ENCODE data around the gene LRRC43.

Gene LRRC43

GRCh38 chr12:122182887-122183587, at the start of gene LRRC43:
LRRC43 (plus strand) TSS chr12:122183123; CDS start chr12:122183145, 22 bp downstream.
- peak; percentile 15 for DNase-seq (ENCODE audit: low read depth)

DNA sequence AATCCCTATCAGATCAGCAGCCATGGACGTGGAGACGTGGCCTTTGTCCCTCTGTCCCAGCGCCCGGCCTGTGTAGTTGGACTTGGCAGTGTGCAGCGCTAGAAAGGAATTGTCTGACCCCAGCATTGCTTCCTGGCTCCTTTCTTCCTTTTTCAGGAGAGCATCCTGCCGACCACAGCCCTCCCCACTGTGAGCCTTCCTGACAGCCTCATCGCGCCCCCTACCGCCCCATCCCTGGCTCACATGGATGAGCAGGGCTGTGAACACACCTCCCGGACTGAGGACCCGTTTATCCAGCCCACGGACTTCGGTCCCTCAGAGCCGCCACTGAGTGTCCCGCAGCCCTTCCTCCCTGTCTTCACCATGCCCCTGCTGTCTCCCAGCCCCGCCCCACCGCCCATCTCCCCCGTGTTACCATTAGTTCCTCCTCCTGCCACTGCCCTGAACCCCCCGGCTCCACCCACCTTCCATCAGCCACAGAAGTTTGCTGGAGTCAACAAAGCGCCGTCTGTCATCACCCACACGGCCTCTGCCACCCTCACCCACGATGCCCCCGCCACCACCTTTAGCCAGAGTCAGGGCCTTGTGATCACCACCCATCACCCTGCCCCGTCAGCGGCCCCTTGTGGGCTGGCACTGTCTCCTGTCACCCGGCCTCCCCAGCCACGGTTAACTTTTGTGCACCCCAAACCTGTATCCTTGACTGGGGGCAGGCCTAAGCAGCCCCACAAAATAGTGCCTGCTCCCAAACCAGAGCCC, 49.6 kb upstream of the LRRC43 start:
- DNase-seq (ENCODE audit: low read depth), result no peak

- no peak for DNase-seq (ENCODE audit: low read depth)
These were observed 47.4 kb upstream of the LRRC43 start for GRCh38 chr12:122135437-122136031.

DNA sequence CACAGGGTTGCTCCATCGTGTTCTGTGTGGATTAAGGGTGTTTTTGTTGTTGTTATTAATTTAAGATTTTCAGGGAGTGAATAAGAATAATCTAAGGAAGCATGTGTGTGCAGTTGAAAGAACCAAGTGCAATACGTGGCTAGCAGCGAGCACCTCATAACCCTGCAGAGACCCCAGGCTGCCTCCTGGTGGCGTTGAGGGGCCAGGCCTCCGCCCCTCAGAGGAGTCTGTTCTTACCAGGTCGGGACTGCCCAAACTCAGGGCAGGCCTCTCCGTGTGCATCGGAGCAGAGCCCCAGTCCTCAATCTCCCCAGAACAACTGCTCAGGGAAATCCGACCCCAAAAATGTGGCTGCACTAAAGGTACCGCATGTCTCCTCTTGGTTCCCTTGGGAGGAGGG, 45.7 kb upstream of the LRRC43 start:
- DNase-seq (ENCODE audit: low read depth), result no peak

DNA sequence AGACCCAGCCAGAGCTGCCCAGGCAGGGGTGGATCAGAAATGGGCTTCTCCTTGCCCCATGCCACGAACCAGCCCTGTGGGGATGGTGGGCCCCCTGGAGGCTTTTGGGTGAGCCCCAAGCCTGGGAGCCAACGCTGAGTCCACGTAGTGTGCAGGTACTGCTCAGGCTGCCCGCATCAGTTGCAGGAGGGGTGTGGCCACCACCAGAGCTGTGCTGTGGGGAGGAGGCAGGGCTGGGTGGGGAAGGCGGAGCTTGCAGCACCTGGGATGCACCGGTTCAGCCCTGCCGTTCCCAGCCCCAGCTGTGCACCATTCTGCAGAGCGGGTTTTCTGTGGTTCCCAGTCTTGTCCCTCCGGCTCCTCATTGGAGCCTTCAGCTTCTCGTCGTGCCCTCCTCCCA, 45.2 kb upstream of the LRRC43 start:
- DNase-seq (ENCODE audit: low read depth), result no peak

GRCh38 chr12:122138181-122138580, 44.7 kb upstream of the LRRC43 start:
- DNase-seq (ENCODE audit: low read depth), result no peak

DNA sequence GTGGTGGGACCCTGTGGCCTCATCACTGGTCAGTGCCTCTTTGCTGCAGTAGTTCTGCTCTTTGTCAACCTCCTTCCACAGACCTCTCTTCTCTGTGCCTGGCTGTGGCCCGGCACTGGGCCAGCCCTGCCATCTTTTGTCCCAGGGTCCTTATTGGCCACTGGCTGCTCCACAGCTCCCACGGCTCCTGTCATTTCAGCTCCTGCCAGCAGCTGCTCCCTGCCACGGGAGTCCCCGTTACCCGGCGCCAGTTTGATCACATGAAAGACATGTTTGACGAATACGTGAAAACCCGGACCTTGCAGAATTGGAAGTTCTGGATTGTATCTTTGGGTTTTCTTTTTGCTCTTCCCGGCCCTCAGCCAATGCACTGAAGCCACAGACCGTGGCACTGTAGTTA, 44.3 kb upstream of the LRRC43 start:
- no peak for DNase-seq (ENCODE audit: low read depth)

- no peak for DNase-seq (ENCODE audit: low read depth)
These were observed 43.7 kb upstream of the LRRC43 start for GRCh38 chr12:122139266-122139665.

DNA sequence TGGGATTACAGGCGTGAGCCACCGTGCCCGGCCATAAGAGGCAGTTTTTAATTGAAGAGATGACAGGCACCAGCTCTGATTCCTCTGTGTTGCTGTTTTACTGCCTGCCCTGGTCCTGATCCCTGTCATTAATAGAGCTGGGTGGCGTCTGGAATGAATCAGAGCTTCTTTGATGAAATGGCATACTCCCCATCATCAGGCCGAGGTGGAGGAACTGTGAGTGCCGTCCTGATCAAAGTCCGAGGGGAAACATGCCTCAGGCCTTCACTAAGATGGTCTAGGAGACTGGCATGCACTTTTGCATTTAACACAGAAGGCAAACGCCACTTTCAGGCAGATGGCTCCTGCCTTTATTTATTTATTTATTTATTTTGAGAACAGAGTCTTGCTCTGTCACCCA, 43.0 kb upstream of the LRRC43 start:
- DNase-seq (ENCODE audit: low read depth), result no peak

DNA sequence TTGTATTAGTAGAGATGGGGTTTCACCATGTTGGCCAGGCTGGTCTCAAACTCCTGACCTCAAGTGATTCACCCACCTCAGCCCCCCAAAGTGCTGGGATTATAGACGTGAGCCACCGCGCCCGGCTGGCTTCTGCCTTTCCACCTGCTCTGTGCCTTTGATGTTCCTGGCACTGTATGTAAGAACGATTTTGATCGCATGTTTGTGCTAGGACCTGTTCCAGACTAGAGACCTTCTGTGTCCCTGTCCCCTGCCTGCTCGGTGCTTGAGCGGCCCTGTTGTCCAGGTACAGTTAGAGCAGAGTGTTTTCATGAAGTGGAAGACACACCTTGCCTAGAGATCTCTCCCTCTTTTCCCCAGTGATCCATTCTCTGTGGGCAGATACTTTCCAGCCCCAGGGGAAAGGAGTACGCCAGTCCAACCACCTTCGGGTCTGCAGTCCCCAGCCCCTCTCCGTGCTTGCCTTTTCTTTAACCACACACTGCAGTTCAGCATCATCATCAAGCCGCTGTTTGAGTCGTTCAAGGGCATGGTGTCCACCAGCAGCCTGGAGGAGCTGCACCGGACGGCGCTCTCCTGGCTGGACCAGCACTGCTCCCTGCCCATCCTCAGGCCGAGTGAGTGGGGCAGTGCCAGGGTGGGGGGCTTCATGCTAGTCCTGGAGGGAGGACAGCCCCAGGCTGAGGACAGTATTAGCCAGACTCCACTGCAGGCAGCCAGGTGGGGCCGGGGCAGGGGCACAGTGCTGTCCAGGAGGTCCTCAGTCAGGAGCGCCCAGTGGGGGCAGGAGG, 42.3 kb upstream of the LRRC43 start:
- no peak for DNase-seq (ENCODE audit: low read depth)

DNA sequence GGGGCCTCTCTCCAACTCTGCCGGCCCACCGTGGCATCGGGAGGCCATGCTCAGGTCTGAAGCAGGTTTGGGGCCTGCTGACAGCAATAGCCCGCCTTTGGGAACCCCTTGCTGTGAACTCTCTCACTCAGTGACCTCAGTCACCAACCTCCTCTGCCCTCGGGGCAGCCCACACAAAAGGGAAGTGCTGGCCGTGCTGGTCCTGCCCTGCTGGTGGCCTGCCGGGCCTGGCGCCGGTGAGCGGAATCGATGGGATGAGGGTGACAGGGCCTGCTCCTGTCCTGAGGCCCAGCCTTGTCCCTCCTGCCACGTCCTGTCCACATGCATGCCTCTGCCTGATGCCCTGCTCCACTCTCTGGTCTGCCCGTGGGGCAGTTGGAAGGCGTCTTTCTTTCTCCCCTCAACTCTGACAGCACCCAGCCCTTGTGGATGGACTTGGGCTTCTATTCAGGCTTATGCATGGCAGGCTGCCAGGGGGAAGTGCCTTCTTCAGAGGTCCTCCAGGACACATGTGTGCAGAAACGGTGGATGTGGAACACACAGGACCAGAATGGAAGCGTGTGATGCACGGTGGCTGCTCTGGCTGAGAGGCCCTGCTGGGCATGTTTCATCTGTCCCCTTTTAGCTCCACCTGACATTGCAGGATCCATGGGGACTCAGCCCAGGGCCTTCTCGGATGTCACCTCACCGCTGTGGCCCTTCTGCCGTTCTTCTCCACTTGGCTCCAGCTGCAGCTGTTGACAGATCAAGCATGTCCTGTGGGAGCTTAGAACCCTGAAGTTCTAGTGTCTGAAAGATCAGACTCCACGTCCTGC, 40.8 kb upstream of the LRRC43 start:
- no peak for DNase-seq (ENCODE audit: low read depth)

GRCh38 chr12:122142857-122143256, 40.1 kb upstream of the LRRC43 start:
- DNase-seq (ENCODE audit: low read depth), result no peak

DNA sequence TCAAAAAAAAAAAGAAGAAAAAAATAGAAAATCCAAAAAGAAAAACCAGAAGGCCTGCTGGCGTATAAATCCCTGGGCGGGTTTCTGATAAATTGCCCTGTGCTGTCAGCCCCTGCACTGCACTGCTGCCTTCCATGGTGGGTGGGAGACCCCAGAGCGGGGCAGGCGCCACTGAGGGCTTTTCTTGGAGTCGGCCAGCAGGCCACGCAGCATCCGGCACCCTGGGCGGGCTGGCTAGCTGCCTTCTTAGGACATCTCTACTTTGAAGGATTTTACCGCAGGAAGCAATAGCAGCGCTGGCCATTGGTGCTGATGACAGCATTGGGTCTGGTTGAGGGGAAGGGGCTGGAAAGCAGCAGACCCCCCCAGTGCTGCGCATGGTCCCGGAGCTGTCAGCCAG, 38.0 kb upstream of the LRRC43 start:
- DNase-seq (ENCODE audit: low read depth), result no peak

- no peak for DNase-seq (ENCODE audit: low read depth)
These were observed 37.2 kb upstream of the LRRC43 start for GRCh38 chr12:122145505-122146330.

DNA sequence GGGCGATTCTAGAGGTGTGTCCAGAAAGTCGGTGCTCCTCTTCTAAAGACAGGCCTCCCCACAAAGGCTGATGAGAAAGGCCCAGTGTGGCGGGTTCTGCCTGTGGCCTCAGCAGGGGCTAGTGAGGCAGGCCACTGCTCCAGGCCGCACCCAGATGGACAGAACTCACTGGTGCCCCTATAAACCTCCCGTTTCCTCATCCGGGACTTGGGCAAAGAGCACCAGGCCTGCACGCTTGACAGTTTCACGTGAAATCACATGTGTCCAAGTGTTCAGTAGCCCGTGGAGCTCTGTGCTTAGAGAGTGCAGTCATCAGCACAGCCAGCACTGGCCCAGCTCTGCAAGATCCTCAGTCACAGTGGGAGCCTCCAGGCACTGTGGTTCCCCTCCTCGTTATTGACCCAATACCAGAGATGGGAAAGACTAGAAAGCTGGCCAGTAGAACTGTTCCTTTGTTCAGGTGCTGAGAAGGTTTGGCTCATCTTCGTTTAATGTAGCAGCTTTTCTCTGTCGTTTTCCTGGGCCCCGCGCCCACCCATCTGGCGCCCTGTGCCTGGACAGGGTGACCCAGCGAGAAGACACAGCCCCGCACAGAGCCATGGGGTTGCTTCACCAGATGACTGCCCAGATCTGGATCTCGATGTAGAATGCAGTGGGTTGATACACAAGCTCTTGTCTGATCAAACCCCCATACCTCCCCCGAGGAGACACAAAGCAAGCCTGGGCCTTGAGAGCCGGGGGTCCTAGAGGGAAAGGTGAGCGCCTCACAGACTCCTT, 35.2 kb upstream of the LRRC43 start:
- DNase-seq (ENCODE audit: low read depth), result no peak

DNA sequence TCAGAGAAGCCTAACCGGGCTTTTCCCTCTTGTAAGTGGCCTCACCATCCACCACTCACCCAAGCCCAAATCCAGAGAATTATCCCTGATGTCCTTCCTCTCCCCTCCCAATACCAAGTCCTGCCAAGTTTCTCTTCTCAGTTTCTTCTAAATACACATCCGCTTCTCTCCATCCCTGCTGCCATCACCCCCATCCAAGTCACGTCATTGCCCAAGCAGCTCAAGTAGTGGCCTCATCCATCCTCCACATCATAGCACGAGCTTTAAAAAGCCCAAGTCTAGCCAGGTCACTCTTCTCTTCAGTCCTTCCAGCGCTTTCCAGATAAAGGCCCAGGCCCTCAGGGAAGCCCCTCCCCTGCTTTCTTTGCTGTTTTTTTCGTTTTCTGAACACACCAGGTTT, 34.3 kb upstream of the LRRC43 start:
- no peak for DNase-seq (ENCODE audit: low read depth)

DNA sequence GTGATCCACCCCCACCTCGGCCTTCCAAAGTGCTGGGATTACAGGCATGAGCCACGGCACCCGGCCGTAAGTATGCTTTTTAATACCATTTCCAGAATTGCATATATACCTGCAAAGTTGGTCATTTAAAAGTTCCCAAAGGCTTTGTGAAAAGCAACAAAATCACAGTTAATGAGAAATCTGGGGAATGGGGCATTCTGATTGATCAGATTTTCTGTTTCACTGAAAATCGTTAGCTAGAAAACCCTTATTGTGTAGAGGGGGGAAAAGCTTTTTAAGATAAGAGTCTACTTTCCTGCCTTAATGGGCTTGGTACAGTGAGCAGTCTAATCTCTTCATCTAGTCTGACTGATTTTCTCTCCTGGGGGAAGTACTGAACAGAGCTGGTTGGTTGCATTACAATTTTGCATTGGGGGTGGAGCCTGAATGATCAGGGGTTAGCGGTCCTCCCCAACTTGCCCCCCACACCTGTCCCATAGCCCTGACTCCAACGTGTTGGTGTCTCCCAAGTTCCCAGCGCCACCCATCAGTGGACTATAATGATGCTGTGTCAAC, 32.7 kb upstream of the LRRC43 start:
- DNase-seq (ENCODE audit: low read depth), result no peak

GRCh38 chr12:122152754-122153153, 30.2 kb upstream of the LRRC43 start:
- no peak for DNase-seq (ENCODE audit: low read depth)

- no peak for DNase-seq (ENCODE audit: low read depth)
These were observed 27.2 kb upstream of the LRRC43 start for GRCh38 chr12:122155705-122156104.

All from activated T-helper 1 cell treated with Interleukin-2 at 50 U/mL for 16 hours (primary cell).